Heart left ventricle (tissue), 13 donors: ENCODE results near the gene SIPA1L2.

Experiments
- CTCF ChIP-seq, 12 donors: fragments of 200-600 bp; sonication (generic) in 4 of 12; IDR thresholded peaks; one replicate each; pipeline versions ENCODE4 v1.5.0 to v1.8.0; 2018 to 2022; ENCODE audit warnings: antibody characterized with exemption in 12 of 12, mild to moderate bottlenecking in 5 of 12
- POLR2A ChIP-seq, 2 donors: fragments of 450-650 bp; IDR thresholded peaks; one replicate each; pipeline ENCODE4 v1.6.1; 2017; ENCODE audit warnings: antibody characterized with exemption in 2 of 2, mild to moderate bottlenecking in 2 of 2, moderate library complexity in 2 of 2
- donor health status: ischemic (EF 13 %, LVEDD 7.1; RV severe dilation, severe dysfunction).
- donor health status: DM: no; HTN: yes; CAD: no.
- donor health status: DM: no; HTN: no; CAD: no.
- donor health status: ischemic (EF 25% LVEDD 6.9; RV normal size, moderate dysfunction).
- donor health status: ischemic (EF 25% LVEDD 5.7; RV mildly dilated, moderate dysfunction).
- donor health status: ischemic (EF 35%, LVEDD 5.7; RV mildly dilated, moderate dysfunction).
- donor health status: nonischemic (EF 11% LVEDD 7.7; RV severe dilation, severe dysfunction).
- donor health status: DM: yes; HTN: yes; CAD: no.
- donor health status: PGD.
- donor health status: ischemic (EF 29% LVEDD 5.4; RV normal size, mild dysfunction).
- donor health status: nonischemic (EF 23%, LVEDD 6.1; RV moderate dilation, normal function).

GRCh38 chr1:232650845-232651244, 20.9 kb upstream of the SIPA1L2 start:
- TF ChIP-seq CTCF (IDR thresholded peaks at IDR 0.05) (no peak), POLR2A (IDR thresholded peaks at IDR 0.05) (no peak)
